ENCODE measurements around the gene ZNF618.

Gene ZNF618

GRCh38 chr9:114060711-114061110 is 184.6 kb downstream of the ZNF618 start:
- Histone ChIP-seq H3K27ac (no peak overlapping the region), H3K4me3 (ENCODE audit: low read depth, low read length) (no peak overlapping the region), H3K36me3 (replicated peaks) (no peaks in the 10 kb centered on the region), H3K27me3 (replicated peaks) (peaks cover 2% of the 10 kb centered on the region)
- in situ Hi-C loops (cut with HindIII; ENCODE audit: low pct_ligation_motif_present, low sequenced_read_pairs), result no loop called here
- no peak for TF ChIP-seq CTCF (IDR thresholded peaks at IDR 0.05; ENCODE audit: low read depth, low read length, missing control alignments)
- no peak for DNase-seq

GRCh38 chr9:114061292-114061691 is 185.2 kb downstream of the ZNF618 start:
- no peak for TF ChIP-seq CTCF (IDR thresholded peaks at IDR 0.05; ENCODE audit: low read depth, low read length, missing control alignments)
- Histone ChIP-seq H3K4me3 (ENCODE audit: low read depth, low read length) (no peak overlapping the region), H3K27me3 (replicated peaks) (peaks cover 2% of the 10 kb centered on the region), H3K36me3 (replicated peaks) (no peaks in the 10 kb centered on the region), H3K27ac (no peak overlapping the region)
- in situ Hi-C loops (cut with HindIII; ENCODE audit: low pct_ligation_motif_present, low sequenced_read_pairs), result no loop called here
- DNase-seq, result no peak

- no peaks in the 10 kb centered on the region for H3K36me3 ChIP-seq (replicated peaks)
- DNase-seq, result no peak
- H3K27me3 ChIP-seq (replicated peaks), result peaks cover 2% of the 10 kb centered on the region
- no peak overlapping the region for H3K4me3 ChIP-seq (ENCODE audit: low read depth, low read length)
- in situ Hi-C loops (cut with HindIII; ENCODE audit: low pct_ligation_motif_present, low sequenced_read_pairs), result no loop called here
- no peak overlapping the region for H3K27ac ChIP-seq
- TF ChIP-seq CTCF (IDR thresholded peaks at IDR 0.05; ENCODE audit: low read depth, low read length, missing control alignments), result no peak
These were observed 185.8 kb downstream of the ZNF618 start for GRCh38 chr9:114061830-114062474.

- in situ Hi-C loops (cut with HindIII; ENCODE audit: low pct_ligation_motif_present, low sequenced_read_pairs), result no loop called here
- Histone ChIP-seq H3K4me3 (ENCODE audit: low read depth, low read length) (no peak overlapping the region), H3K27me3 (replicated peaks) (peaks cover 2% of the 10 kb centered on the region), H3K27ac (no peak overlapping the region), H3K36me3 (replicated peaks) (no peaks in the 10 kb centered on the region)
- TF ChIP-seq CTCF (IDR thresholded peaks at IDR 0.05; ENCODE audit: low read depth, low read length, missing control alignments), result no peak
- no peak for DNase-seq
These were observed 189.2 kb downstream of the ZNF618 start for GRCh38 chr9:114065304-114065703.

- H3K27me3 ChIP-seq (replicated peaks), result no peaks in the 10 kb centered on the region
- no peaks in the 10 kb centered on the region for H3K36me3 ChIP-seq (replicated peaks)
- no peak overlapping the region for H3K4me3 ChIP-seq (ENCODE audit: low read depth, low read length)
- no peak for TF ChIP-seq CTCF (IDR thresholded peaks at IDR 0.05; ENCODE audit: low read depth, low read length, missing control alignments)
- in situ Hi-C loops (cut with HindIII; ENCODE audit: low pct_ligation_motif_present, low sequenced_read_pairs), result no loop called here
- no peak overlapping the region for H3K27ac ChIP-seq
- DNase-seq, result no peak
These were observed 193.5 kb downstream of the ZNF618 start for GRCh38 chr9:114069476-114070187.
